ENCODE measurements around the gene FAM204A.

Gene FAM204A

DNA sequence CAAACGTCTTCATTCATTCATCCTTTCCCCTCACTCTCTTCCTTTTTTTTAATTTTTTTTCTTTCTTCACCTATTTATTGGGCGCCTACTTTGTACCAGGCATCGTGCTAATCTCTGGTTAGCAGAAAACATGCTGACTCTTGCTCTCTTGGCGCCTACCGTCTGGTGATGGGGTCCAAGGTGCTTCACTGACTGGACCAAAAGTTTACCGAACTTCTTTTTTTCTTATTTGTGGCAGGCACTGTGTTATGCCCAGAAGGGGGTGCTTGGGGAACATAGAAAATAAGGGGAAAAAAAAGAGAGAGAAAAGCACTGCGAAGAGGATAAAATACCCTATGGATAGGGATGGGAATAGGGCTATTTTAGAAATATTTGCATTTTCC, 505 bp upstream of the FAM204A start:
- no peaks in the 10 kb centered on the region for H3K9me3 ChIP-seq (ENCODE audit: control insufficient read depth, insufficient read depth, low read length)
- peak overlapping the region; percentile 86 for H3K4me2 ChIP-seq (ENCODE audit: low read length)
- H3K4me3 ChIP-seq (ENCODE audit: low read length): peak overlapping the region; percentile 91
- no peaks in the 10 kb centered on the region for H4K20me1 ChIP-seq (ENCODE audit: control insufficient read depth, insufficient read depth, low read depth, low read length)
- no peak for TF ChIP-seq EZH2phosphoT487 (IDR thresholded peaks at IDR 0.05; ENCODE audit: borderline replicate concordance, low read length)
- TF ChIP-seq, protein P1, sequence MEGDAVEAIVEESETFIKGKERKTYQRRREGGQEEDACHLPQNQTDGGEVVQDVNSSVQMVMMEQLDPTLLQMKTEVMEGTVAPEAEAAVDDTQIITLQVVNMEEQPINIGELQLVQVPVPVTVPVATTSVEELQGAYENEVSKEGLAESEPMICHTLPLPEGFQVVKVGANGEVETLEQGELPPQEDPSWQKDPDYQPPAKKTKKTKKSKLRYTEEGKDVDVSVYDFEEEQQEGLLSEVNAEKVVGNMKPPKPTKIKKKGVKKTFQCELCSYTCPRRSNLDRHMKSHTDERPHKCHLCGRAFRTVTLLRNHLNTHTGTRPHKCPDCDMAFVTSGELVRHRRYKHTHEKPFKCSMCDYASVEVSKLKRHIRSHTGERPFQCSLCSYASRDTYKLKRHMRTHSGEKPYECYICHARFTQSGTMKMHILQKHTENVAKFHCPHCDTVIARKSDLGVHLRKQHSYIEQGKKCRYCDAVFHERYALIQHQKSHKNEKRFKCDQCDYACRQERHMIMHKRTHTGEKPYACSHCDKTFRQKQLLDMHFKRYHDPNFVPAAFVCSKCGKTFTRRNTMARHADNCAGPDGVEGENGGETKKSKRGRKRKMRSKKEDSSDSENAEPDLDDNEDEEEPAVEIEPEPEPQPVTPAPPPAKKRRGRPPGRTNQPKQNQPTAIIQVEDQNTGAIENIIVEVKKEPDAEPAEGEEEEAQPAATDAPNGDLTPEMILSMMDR (IDR thresholded peaks at IDR 0.05; ENCODE audit: low read depth, low read length, poor library complexity, severe bottlenecking): no peak
- H3K79me2 ChIP-seq (ENCODE audit: control insufficient read depth, low read length): peaks cover 45% of the 10 kb centered on the region
- H3K9me2 ChIP-seq (replicated peaks; ENCODE audit: control insufficient read depth, low read length): no peaks in the 10 kb centered on the region
- peak overlapping the region; percentile 44; the same call in 1 of the 2 replicates for H3K27ac ChIP-seq (ENCODE audit: low read depth, low read length)
- no peaks in the 10 kb centered on the region for H3F3A ChIP-seq (ENCODE audit: control insufficient read depth, insufficient read depth)
- H3K36me3 ChIP-seq (ENCODE audit: control insufficient read depth, low read length): peaks cover 22% of the 10 kb centered on the region
- no peaks in the 10 kb centered on the region for H3K27me3 ChIP-seq (ENCODE audit: control insufficient read depth, low read length)
- H3K4me1 ChIP-seq (ENCODE audit: control insufficient read depth, low read length): peaks cover 32% of the 10 kb centered on the region

DNA sequence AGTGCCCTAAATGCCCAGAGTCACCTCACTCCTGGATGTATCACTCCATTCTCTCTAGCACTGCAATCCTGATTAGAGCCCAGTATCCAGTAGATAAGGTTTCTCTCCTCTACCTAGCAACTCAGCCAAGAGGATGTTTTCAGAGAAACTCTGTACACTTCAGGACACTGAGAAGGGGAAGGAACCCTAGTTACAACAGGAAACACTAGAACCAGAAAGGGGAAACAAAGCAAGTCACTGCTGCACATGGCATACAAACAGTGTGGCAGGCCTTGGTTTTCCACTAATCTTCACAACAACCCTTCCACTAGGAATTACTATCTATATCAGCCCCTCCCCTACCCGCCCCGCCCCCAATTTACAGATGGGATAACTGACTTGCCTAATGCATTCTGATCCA, 1.6 kb downstream of the FAM204A start:
- peak overlapping the region; percentile 86 for H3K4me2 ChIP-seq (ENCODE audit: low read length)
- H3F3A ChIP-seq (ENCODE audit: control insufficient read depth, insufficient read depth): no peaks in the 10 kb centered on the region
- H3K4me3 ChIP-seq (ENCODE audit: low read length): peak overlapping the region; percentile 91
- H3K4me1 ChIP-seq (ENCODE audit: control insufficient read depth, low read length): peaks cover 32% of the 10 kb centered on the region
- TF ChIP-seq, protein P1 (IDR thresholded peaks at IDR 0.05; ENCODE audit: low read depth, low read length, poor library complexity, severe bottlenecking): no peak
- no peak overlapping the region for H3K27ac ChIP-seq (ENCODE audit: low read depth, low read length)
- peaks cover 41% of the 10 kb centered on the region for H3K36me3 ChIP-seq (ENCODE audit: control insufficient read depth, low read length)
- no peaks in the 10 kb centered on the region for H3K9me3 ChIP-seq (ENCODE audit: control insufficient read depth, insufficient read depth, low read length)
- H4K20me1 ChIP-seq (ENCODE audit: control insufficient read depth, insufficient read depth, low read depth, low read length): no peaks in the 10 kb centered on the region
- no peaks in the 10 kb centered on the region for H3K9me2 ChIP-seq (replicated peaks; ENCODE audit: control insufficient read depth, low read length)
- H3K27me3 ChIP-seq (ENCODE audit: control insufficient read depth, low read length): no peaks in the 10 kb centered on the region
- peaks cover 51% of the 10 kb centered on the region for H3K79me2 ChIP-seq (ENCODE audit: control insufficient read depth, low read length)

DNA sequence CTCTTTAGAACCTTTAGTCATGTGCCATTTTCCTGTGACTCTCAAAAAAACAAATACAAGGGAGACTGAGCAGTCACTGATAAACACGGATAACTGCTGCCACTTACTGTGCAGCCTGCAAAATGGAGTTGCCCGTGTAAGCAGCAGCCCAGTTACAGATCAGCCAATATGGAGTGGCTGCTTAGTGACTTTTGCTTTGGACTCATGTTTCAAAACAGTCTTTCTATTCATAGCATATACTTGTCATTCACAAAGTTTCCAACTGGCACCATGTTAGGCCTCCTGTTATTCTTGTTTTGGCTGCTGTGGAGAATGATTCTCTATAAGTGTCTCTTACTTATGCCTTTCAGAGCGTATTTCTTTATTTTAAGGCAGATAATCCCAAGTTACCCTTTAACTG, 3.0 kb downstream of the FAM204A start:
- H3F3A ChIP-seq (ENCODE audit: control insufficient read depth, insufficient read depth): no peaks in the 10 kb centered on the region; the same call in 1 of the 2 replicates
- no peaks in the 10 kb centered on the region for H4K20me1 ChIP-seq (ENCODE audit: control insufficient read depth, insufficient read depth, low read depth, low read length)
- H3K4me3 ChIP-seq (ENCODE audit: low read length): no peak overlapping the region
- peaks cover 55% of the 10 kb centered on the region for H3K36me3 ChIP-seq (ENCODE audit: control insufficient read depth, low read length)
- H3K4me1 ChIP-seq (ENCODE audit: control insufficient read depth, low read length): peaks cover 35% of the 10 kb centered on the region
- H3K4me2 ChIP-seq (ENCODE audit: low read length): no peak overlapping the region
- no peaks in the 10 kb centered on the region for H3K9me2 ChIP-seq (replicated peaks; ENCODE audit: control insufficient read depth, low read length)
- no peaks in the 10 kb centered on the region for H3K9me3 ChIP-seq (ENCODE audit: control insufficient read depth, insufficient read depth, low read length)
- no peak for TF ChIP-seq EZH2phosphoT487 (IDR thresholded peaks at IDR 0.05; ENCODE audit: borderline replicate concordance, low read length)
- TF ChIP-seq, protein P1 (IDR thresholded peaks at IDR 0.05; ENCODE audit: low read depth, low read length, poor library complexity, severe bottlenecking): no peak
- H3K27me3 ChIP-seq (ENCODE audit: control insufficient read depth, low read length): no peaks in the 10 kb centered on the region
- H3K27ac ChIP-seq (ENCODE audit: low read depth, low read length): no peak overlapping the region
- peaks cover 51% of the 10 kb centered on the region for H3K79me2 ChIP-seq (ENCODE audit: control insufficient read depth, low read length)

DNA sequence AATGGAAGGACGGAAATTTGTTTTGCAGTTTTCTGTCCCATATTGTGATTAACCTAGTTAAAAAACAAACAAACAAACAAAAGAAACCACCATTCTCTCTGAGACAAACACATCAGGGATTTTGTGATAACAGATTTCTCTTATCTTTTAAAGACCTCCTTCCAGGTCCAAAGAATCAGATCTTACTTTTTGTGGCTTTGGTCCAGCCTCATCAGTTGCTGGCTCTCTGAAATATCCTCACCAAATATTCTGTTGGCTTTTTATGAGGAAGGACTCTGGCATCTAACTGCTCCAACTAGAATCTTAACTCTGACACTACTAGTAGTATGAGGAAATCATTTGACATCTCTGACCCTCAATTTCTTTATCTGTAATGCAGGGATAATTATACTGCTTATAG, 4.8 kb downstream of the FAM204A start:
- Histone ChIP-seq H3K36me3 (ENCODE audit: control insufficient read depth, low read length) (peaks cover 72% of the 10 kb centered on the region), H4K20me1 (ENCODE audit: control insufficient read depth, insufficient read depth, low read depth, low read length) (no peaks in the 10 kb centered on the region), H3K4me1 (ENCODE audit: control insufficient read depth, low read length) (peaks cover 44% of the 10 kb centered on the region), H3K9me3 (ENCODE audit: control insufficient read depth, insufficient read depth, low read length) (no peaks in the 10 kb centered on the region), H3K79me2 (ENCODE audit: control insufficient read depth, low read length) (peaks cover 56% of the 10 kb centered on the region), H3K27ac (ENCODE audit: low read depth, low read length) (no peak overlapping the region), H3K27me3 (ENCODE audit: control insufficient read depth, low read length) (no peaks in the 10 kb centered on the region), H3F3A (ENCODE audit: control insufficient read depth, insufficient read depth) (peaks cover 8% of the 10 kb centered on the region; the same call in 1 of the 2 replicates), H3K9me2 (replicated peaks; ENCODE audit: control insufficient read depth, low read length) (no peaks in the 10 kb centered on the region), H3K4me3 (ENCODE audit: low read length) (no peak overlapping the region), H3K4me2 (ENCODE audit: low read length) (no peak overlapping the region)
- no peak for TF ChIP-seq EZH2phosphoT487 (IDR thresholded peaks at IDR 0.05; ENCODE audit: borderline replicate concordance, low read length)
- TF ChIP-seq, protein P1 (IDR thresholded peaks at IDR 0.05; ENCODE audit: low read depth, low read length, poor library complexity, severe bottlenecking): no peak
